ENCODE data around the gene SSBP4.
A peak's percentile ranks its signal among the peaks of the same experiment; 100 is the strongest.

Gene SSBP4

DNA sequence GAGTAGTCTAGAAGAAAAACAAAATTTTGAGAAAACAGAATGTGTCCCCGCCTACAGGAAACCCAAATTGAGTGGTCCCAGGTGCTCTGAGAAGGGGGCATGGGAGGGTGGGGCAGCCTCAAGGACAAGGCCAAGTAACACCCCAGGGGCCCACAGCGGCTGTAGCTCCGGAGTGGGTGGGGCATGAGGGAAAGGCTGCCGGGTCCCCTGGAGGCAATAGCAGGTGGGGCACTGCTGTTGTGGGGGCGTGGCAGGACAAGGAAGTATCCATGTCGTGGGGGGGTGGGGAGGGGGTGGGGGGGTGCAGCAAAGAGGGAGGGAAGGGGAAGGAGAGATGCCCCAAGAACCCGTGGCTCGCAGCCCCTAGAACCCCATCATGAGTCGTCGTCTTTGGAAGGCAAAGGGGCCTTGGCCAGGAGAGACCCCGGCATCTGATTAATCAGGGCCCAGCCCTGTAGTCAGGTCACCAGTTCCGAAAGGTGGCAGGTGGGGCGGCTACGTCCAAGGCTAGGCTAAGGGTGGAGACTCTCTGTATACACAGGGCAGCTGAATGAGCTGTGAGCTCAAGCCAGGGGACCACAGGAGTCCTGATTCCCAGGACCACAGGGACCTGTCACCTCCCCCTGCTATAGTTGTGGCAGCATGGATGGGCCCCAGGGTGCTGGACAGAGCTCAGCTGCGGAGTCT is 26.2 kb downstream of the SSBP4 start:
- no peak for DNase-seq (ENCODE audit: low read depth)

DNA sequence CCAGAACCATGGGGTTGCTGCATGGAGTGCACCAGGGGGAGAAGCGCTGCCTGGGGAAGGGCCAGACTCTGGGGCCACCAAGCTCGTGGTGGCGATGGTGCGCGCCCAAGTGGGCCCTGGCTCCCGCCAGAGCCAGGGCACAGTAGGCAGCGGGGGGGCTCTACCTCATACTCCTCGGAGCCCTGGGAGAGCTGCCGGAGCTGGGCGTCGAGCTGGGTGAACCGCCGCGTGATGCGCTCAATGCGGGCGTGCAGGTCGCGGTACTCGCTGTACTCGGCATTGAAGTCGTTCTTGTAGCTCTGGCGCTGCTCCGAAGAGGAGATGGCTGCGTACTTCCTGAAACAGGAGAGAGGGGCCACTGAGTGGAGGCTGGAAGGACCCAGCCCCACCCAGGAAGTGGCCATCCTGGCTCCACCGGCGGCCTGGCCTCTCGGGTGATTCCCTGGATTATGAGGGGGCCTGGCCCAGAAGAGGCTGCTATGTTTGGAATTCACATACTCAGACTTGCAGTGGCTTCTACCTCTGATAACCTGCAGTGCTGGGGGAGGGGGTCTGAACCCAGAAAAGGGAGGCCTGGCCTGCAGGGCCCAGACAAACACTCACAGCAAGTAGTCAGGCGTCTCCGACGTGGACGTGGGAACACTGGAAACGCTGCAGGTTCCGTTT is 27.1 kb downstream of the SSBP4 start:
- DNase-seq (ENCODE audit: low read depth): no peak

DNA sequence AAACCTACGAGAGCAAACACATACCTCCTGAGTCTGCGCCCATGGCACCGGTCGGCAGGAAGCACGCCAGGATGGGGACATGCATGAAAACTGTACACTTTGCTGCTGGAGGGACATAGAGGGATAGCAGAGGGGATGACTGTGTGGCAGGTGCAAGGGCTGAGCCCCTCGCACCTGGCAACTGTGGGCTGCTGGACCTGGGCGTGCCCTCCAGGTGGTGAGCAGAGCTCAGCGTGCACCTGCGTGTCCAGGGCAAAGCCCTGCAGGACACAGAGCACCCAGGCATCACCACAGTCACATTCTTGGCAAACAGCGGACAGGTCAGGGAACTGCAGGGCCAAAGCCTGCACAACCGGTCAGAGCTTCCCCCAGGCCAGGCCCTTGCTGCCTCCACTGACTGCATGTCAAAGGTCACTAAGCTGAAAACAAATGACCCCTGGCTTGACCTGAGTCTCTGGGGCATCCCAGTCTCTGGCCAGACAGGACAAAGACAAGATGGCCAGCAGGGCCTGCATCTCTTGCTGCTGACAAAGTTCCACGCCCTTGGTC is 27.7 kb downstream of the SSBP4 start:
- no peak for DNase-seq (ENCODE audit: low read depth)

DNA sequence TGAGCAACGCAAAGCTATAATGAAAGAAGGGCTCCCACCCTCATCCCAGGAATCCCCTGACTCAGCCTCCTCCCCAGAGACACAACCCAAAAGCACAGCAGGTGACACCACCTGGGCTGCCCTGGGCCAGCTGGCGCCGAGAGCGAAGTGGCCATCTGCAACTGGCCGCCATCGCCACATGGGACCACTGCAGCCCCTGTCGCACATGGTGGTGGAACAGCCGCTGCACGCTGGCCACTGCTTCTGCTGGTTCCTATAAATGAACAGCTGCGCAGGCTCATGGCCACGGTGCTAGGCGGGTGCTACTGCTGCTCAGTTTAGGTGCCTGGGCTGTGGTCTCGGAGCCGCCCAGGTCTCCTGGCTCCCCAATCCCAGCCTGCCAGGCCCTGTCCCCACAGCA is 30.4 kb downstream of the SSBP4 start:
- no peak for DNase-seq (ENCODE audit: low read depth)

DNA sequence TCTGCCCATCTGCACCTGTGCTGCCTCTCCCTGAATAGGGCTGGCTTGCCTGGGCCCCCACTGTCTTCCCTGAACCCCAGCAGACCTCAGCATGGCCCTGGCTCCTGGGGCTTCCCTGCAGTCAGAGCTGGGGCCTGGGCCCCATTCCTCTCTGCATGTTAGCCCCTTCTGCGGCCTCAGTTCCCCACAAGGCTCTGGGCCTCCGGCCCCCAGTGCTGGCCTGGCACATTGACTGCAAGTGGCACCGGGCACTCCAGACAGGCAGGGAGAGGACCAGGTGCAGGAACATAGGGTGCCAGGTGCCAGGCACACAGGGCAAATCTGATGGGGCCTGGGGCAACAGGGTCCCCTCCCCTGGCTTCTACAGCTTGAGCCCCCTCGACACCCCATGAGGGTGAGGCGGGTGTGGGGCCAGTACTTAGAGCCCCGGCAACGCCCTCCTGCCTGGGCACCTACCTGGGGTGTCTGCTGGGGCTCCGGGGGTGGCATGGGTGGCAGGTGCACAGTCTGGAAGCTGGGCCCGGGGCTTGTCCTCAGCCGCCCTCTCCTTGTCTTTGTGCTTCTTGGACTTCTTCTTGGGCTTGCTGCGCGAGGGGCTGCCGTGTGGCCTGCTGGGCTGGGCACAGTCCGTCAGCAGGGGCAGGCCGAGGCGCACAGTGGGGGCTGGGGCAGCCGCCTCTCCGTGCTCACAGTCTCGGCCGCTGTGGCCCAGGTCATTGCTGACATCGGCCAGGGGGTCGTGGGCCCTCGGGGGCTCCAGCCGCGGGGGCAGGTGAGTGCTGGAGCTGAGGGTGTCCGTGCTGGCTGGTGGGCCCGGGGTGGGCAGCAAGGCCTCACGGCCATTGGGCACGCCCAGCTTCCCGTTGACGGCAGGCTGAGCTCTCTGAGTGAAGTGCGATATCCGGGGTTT is 31.1 kb downstream of the SSBP4 start:
- DNase-seq (ENCODE audit: low read depth): no peak

DNA sequence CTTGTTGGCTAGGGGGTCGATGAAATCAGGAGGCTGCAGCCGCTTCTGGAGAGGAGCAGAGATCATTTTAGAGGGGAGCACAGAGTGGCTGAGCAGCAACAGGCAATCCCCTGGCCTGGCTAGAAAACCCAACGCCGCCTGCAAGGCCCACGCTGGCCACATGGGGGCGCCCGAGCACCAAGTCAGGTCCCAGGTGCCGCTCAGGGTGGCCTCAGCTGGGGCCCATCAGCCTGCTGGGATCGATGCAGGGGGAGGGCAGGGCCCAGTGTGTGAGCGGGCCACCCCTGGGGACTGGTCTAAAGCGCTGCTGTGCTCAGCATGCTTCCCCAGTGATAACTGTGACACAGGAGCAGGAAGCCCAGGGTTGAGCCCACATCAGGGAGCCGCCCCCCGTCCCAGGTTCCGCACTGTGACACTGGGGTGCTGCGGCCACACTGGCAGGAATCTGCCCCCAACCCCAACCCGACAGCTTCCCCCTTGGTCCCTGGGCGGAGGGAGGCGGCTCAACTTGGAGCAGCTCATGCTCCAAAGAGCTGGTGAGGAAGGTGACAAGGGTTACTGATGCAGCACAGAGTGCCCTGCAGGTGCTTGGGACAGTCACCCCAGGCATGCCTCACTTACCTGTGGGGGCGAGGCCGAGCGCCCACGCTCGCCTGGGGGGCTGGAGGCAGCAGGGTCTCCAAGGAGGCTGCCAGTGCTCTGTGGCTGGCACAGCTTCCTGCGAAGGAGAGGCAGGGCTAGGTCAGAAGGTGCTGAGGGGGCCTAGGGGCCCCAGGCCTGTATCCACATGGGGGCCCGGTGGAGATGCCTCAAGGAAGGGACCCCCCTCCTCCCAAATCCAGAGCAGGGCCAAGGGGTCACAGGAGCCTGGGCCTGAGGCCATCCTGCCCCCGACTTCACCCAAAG is 32.0 kb downstream of the SSBP4 start:
- peak; percentile 85 for DNase-seq (ENCODE audit: low read depth)

DNA sequence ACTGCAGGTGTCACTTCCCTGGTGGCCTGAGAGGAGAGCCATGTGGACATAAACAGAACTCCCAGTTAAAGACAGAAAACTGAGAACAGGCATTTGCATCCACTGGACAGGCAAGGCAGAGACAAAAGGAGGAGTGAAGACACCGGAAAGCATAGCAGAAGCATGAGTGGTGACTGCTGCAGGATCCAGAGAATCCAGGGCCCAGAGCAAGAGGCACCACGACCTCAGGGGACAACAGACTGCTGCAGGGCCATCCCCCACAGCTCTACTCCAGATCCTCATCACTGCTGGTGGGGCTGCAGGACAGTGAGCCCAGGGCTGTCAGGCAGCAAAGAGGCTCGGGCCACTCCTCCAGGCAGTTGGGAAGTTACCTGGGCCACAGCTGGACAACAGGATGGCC is 33.2 kb downstream of the SSBP4 start:
- DNase-seq (ENCODE audit: low read depth): no peak

DNA sequence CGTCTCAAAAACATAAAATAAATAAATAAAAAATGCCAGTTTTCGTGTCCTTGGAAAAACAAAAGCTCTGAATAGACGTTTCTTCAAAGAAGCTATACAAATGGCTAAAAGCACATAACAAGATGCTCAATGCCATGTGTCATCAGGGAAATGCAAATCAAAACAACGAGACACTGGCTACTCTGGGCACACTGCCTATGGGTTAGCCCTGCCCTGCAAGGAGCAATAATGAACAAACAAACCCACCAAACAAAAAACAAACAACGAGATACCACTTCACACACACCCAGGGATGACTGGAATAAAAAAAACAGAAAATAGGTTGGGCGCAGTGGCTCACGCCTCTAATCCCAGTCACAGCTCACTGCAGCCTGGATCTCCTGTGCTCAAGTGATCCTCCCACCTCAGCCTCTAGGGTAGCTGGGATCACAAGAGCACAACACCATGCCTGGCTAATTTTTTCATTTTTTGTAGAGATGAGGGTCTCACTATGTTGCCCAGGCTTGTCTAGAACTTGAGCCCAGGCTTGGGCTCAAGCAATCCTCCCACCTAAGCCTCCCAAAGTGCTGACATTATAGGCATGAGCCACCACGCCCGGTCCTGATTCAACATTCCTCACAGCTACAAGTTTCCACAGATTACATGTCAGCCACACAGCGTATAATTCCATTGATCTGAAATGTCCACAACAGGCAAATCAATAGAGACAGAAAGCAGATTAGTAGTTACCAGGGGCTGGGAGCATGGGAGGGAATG is 34.2 kb downstream of the SSBP4 start:
- no peak for DNase-seq (ENCODE audit: low read depth)

DNA sequence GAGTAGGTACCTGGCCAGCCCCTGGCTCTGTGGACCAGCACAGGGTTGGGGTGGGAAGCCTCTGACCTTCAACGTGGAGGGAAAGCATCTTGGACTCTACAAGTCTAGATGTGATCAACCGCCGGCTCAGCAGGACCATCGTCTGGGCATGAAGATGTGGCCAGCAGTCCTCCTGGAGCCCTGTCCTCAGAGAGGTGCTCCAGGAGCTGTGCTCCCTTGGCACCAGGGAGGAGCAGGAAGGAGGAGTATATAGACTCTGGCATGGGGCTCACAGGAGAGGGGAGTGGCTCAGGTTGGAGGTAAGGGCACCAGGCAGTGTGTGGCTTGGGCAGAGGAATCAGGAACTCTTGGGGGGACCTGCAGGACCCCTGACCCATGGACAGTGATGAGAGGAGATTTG is 37.1 kb downstream of the SSBP4 start:
- DNase-seq (ENCODE audit: low read depth): no peak

DNA sequence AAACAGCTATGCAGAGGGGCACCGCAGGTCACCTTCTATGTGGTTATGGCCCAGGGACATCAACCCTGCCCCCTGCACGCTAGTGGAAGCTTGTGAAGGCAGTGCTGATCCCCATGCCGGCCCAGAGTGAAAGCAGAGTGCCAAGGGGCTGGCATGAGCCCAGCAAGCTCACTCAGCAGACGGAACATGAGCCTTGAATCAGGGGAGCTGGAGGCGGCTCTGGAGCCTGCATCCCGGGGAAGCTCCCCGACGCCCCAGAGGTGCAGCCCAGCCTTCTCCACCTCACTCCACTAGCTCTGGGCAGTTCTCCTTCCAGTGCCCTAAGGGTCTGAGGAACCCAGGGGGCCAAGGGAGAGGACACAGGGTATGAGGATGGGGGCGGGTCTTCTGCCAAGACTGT is 37.8 kb downstream of the SSBP4 start:
- no peak for DNase-seq (ENCODE audit: low read depth)

DNA sequence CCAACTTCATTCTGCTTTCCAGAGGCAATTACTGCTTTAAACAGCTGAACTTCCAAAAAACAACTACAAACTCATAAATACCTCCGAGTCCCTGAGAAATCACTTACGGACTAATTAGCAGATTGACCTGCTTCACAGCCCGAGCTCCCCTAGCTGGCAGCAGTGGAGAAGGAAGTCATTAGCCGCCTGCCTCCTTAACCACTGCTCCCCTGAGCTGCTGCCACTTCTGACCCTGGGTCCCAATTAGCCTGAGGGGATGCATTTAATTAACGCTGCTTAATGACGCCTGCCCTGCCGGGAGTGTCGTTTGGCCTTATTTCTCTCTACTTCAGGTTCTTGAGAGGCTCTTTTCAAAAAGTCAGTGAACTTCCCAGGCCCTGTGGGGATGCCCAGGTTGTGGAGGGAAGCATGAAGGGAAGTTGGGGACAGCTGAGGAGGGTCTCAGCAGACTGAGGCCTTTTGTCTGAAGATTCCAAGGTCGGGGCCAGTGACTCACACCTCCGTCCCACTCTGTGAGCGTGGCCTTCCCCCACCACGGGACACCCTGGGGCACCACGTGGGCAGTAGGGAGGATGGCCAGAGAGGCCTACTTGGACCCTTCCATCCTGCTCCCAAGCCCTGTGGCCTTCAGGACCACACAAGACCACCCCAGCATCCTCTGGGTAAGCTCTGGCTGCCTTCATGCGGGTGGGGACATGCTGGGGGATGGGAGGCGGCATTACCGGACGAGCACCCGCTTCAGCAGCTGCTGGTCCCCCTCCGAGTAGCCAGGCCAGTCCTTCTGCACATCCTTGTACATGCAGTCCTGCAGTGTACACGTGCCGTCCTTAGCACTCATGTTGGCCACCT is 38.5 kb downstream of the SSBP4 start:
- DNase-seq (ENCODE audit: low read depth): no peak

DNA sequence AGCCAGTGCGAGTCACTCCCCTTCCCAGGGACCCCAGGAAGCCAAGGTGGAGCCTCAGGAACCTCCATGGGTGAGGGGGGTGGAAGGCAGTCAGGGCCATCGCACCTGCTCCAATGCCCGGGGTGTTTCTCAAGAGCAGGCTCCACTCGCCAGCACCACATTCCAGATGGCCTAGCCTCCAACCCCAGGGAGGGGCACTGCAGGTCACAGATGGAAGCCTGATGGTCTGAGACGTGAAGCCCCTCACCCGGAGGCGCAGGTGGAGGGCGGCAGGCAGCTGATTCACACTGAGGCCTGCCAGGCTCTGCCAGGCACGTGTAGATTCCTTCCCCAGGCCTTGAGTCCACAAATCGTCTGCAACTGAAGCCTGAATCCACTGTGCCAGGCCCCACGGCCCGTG is 41.7 kb downstream of the SSBP4 start:
- DNase-seq (ENCODE audit: low read depth): no peak

DNA sequence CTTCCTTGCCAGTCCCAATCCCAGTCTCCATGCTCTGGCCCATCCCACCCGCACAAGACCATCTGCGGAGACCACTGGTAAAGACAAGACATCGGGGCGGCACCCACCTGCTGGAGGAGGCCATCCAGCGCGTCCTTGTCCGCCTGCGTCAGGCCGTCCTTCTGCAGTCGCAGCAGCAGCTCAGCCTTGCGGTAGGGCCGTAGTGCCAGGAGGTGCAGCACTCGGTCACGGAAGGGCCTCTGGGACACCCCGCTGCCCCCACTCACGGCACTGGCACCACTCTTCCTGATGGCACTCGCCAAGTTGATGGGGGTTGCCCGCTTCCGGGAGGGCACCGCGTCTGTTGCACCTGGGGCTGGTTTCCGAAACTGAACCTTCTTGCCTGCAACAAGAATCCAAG is 42.3 kb downstream of the SSBP4 start:
- DNase-seq (ENCODE audit: low read depth): no peak

DNA sequence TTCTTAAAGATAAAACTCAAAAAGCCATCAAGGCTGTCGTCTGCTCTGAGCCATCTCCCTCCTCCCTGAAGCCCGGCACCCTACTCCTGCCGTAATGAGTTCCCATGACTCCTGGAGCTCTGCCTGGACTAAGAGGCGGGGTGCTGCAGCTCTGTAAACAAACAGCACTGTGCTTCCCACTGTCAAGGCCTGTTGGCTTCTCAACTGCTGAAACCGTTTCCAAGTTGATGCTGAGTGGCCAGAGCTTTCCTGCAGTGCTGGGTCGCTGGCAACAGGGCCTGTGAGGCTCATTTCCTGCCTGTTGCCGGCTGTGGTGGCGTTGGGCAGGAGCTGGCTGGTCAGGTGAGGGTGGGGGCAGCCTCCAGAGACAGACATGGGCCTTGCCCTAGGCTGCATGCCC is 45.4 kb downstream of the SSBP4 start:
- DNase-seq (ENCODE audit: low read depth): no peak

DNA sequence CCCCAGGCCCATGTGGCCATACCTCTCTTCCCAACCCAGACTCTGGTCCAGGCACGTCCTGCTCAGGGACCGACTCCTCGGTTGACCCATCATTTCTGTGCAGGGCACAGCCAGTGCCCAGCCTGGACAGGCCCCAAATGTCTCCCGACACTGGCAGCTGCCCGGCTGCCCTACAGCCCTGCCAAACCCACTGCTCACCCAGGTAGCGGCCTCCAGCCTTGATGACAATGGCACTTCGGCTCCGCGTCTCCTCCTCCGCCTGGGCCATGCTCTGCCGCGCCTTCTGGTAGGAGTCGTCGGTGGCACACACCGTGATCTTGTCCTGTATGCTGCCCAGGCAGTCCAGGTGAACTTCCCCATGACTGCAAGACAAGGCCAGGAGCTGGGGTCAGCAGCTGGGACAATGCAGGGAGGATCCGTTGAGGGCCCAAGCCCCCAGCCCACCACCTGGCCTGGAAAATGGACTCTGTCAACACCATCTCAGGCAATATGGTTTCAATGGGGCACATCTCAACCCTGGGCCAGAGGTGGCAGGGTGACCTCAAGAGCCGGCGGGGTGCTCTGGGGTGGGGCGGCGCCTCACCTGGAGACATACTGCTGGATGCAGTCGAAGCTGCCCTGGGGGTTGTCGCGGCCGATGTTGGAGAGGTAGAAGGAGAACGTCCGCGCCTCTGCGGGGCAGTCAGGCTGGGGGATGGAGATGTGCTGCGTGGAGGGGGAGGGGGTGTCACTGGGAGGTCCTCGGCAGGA is 46.2 kb downstream of the SSBP4 start:
- no peak for DNase-seq (ENCODE audit: low read depth)

DNA sequence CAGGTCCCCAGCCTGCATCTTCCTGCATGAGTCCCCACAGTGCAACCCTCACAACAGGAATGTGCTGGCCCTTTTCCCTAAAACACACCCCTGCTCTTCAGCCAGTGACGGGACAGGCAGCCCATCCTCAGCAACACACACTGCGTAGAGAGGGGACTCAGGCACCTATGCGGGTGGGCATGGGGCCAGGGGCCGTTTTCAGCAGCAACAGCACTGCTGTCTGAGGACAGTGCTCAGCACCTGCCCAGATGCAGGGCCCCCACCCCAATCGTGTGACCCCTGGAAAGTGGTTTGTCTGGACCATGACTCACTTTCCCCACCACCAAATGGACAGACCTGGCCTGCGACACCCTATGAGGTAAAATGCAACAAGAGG is 46.8 kb downstream of the SSBP4 start:
- DNase-seq (ENCODE audit: low read depth): no peak

DNA sequence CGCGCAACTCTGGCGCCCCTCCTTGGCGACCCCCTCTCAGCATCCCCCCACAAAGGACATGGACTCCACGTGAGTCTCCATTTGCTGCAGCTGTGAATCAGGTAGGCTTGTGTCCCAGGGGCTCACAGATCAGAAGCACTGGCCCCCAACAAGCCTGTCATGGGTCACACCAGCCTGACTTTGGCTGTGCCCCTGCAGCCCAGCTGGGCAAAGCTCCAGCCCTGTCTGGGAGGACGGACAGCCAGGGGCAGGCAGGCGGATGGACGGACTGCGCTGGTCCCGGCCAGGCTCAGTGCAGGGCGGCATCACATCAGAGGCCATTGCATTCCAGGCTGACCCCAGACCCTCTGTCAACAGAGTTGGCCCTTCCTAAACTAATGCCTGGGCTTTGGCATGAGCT is 47.2 kb downstream of the SSBP4 start:
- DNase-seq (ENCODE audit: low read depth): no peak

DNA sequence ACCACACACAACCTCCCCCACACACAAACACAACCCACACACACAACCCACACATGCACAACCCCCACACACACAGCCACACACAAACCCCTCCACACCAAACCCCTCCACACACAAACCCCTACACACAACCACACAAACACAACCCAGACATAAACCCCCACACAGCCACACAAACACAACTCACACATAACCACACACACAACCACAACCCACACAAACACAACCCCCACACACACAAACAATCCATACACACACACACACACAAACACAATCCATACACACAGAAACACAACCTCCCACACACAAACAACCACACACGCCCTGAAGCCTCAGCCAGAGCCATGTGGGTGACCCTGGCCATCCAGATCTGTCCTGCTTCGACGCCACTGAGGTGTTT is 48.8 kb downstream of the SSBP4 start:
- DNase-seq (ENCODE audit: low read depth): no peak

DNA sequence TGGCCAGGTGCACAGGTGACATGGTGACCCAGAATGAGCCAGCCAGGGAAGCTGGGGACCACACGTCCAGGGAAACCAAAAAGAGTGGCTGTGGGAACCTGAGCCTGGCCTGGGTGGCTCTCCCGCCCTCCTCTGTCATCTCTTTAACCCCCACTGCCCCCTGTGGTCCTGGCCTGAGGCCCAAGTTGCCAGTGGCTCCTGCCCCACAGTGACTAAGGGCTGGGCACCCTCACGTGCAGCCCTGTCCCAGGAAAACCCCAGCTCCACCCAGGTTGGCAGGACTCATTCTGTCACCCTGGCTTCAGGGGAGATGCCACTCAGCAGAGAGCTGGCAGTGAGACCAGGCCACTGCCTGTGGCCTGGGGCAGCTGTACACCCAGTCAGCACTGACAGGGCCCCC is 49.3 kb downstream of the SSBP4 start:
- DNase-seq (ENCODE audit: low read depth): no peak

Data from stimulated activated CD8-positive, alpha-beta memory T cell treated with anti-CD3 and anti-CD28 coated beads, Interleukin-15, amount 100 ng/mL, for 1 hour (primary cell).